Measurements from ENCODE around the gene RPRD1B.

RPRD1B gene

DNA sequence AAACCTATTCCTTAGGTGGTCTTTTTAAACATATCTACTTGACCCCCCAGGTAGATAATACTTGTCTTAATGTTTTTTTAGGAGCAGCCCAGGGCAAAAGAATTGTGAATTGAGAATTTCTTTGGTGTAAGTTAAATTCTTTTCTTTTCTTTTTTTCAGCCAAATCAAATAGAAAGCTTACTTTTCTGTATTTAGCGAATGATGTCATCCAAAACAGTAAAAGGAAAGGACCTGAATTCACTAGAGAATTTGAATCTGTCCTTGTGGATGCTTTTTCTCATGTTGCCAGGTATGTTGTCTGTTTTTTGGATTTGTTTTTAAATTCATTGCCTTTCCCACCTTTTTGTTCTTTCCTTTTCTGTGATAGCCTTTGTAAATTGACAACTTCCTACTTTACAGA, 6.7 kb downstream of the RPRD1B start:
- DNase-seq (ENCODE audit: low spot score), result no peak

DNA sequence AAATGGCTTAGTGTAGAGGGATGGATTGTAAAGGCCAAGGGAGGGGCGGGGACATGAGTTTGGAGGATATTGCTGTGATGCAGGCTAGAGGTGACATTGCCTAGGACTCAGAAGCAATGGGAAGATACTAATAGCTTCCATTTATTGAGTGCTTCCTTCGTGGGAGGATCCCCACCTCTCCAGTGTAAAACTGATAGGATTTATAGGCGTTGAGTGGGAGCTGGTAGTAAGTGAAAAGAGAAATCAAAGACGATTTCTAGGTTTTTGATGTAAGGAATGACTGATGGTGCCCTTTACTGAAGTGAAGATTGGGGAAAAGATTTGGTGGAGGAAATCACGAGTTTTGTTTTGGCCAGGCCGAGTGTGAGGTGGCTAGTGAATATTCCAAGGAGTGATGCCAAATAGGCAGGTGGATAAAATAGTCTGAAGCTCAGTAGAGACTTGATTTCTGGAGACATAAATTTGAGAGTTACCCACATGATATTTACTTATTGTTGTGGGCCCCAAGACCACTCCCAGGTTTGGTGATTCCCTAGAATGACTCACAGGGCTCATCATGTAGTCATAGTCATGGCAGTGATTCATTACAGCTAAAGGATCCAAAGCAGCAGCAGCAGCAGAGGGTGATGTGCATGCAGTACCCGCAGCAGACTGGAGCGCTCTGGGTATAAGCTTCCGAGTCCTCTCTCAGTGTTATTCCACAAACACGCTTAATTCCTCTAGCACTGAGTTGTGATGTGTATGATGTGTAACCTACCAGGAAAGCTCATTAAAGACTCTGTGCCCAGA, 10.2 kb downstream of the RPRD1B start:
- DNase-seq (ENCODE audit: low spot score), result peak; percentile 81

DNA sequence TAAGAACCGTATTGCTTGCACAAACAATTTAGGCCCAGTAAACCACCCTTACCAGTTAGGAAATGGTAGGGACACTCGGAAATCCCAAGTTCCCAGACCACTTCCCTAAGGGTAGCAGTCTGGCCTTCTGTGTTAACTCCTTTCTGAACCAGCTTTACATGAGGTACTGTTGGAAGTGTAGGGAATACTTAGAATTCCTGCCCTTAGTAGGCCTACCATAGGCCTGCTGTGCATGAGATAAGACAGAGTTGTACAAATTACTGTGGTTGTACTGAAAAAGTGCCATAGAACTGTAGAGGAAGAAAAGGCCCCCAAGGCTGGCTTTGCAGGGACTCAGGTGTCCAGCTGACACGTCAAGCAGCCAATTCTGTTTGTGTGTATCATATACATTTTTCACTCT, 11.1 kb downstream of the RPRD1B start:
- no peak for DNase-seq (ENCODE audit: low spot score)

DNA sequence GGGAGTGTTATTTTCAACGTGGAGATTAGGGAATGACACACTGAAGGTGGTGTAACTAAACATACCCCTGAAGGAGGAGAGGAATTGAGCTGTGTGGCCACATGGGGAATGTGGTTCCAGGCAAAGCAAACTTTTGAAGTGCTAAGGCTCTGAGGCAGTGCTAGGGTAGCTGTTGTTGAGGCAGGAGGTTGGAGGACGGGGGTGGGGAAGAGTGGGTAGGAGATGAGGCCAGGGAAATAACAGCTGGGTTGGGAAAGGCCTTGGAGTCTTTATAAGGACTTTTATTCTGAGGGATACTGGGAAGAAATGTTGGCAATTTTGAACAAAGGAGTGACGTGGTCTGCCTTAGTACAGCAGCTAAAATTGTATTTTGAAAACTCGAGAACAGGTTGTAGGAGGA, 13.0 kb downstream of the RPRD1B start:
- DNase-seq (ENCODE audit: low spot score), result no peak

DNA sequence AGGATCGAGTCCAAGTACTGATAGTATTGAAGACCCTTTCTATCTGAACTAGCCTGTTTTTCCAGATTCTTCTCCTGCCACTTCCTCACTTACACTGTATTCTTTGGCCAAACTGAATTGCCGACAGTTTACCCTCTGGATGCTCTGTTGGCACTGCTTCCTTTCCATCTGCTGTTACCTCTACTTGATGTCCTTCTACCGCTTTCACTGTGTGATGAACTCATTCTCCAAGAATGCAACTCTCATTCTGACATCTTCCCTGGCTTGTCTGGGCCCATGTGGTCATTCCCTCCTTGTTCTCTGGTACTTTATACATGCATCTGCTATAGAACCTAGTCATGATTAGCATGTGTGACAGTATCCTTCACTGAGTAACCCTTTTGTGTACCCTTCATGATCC, 16.3 kb downstream of the RPRD1B start:
- peak; percentile 45 for DNase-seq (ENCODE audit: low spot score)

DNA sequence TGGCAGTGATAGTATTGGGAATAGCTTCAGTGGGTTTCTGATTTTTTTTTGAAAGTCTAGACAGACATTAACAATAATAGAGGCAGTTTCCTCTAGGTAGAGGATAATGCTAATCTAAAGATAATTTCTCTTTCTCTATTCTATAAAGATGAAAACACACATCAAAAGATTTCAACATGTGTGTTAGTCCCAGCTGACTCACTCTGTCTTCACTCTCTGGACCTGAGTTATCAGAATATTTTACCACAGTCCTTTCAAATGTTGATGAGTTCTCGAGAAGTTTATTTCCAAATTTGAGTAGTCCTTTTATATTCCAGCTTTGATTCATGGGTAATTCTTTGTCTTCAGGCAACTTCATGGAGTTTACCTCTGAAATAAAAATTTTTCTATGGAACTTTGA, 17.1 kb downstream of the RPRD1B start:
- DNase-seq (ENCODE audit: low spot score), result no peak

DNA sequence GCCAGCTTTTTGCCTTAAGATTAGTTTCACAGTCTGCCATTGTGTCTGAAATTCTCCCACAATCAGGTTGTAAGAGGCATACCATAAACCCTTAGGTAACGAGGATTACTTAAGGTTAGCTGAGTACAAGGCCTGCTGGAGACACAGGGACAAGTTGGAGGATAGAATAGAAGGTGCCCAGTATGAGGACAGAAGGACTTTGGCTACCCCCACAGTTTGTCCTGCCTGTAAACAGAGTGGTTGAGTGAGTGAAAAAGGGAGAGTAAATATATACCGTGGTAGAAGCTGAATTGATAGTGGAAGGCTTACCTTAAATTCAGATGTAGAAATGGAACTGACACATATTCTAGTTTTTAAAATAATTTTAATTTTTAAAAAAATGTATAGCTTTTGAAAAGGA, 19.3 kb downstream of the RPRD1B start:
- DNase-seq (ENCODE audit: low spot score), result no peak

DNA sequence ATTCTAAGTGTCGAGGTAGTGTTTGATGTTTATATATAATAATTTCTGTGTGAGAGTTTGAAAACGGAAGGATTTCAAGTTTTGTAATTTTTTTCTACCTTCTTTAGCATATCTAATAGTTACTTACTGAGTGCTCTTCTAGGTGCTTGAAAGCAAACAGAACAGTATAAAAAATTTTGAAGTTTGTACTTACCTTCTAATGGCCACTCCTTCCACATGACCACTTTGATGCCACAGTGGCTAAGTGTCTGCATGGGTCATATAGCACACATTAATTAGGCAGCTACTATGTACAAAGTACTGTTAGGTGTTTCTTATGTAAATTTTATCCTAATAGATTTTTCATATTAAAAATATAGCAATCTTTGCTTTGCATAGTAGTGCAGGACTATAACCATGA, 21.1 kb downstream of the RPRD1B start:
- DNase-seq (ENCODE audit: low spot score), result no peak

DNA sequence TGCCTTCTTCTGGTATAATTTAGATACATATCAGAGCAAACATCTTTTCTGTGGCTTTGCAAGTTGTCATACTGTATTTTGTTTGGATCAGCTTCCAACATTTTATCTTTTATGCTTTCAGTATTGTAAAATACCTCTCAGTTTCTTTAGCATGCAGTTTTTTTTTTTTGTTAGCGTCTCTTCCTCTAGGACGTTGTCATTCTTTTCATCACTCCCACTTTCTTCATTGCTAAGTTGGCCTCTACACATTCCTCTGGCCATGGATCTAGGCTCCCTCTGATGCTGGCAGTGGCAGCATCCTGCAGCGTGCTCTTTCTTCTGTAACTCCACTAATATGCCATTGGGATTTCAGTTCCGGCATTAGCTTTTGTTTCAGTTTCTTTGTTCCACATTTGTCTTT, 21.7 kb downstream of the RPRD1B start:
- DNase-seq (ENCODE audit: low spot score), result peak; percentile 14

DNA sequence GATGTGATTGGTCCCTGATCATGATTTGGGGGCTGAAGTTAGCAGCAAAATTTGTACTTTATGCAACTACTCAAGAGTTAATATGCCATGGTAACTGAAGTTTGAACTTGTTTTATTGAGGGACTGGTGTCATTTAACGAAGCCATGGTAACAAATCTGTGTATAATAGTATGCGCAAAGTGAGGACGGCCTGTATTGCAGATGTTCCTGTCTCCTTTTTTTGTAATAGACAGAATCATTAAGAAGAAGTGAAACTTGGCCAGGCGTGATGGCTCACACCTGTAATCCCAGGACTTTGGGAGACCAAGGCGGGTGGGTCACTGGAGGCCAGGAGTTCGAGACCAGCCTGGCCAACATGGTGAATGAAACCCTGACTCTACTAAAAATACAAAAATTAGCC, 22.3 kb downstream of the RPRD1B start:
- DNase-seq (ENCODE audit: low spot score), result no peak

DNA sequence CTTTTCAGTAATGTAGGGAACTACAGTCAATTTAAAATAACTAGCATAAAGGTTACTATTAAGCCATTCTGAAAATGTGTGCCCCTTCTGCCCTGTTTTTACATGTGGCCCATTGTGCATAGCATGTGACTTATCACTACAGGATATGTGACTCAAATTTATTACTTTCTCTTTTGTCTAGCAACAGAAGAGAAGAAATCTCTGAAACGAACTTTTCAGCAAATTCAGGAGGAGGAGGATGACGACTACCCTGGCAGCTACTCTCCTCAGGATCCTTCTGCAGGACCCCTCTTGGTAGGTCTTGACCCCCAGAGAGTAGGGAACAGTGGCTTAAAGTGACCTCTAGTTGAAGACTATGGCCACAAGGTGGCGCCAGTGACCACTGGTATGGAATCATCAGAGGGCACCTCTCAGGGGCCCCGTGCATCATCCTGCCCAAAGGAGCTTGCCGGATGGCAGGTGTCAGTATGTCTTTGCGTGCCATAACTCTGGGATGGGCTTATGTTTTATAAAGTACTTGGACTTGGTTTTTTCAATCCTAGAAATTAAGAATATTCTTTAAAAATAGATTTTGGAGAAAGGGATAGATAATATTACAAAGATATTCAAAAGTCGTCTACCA, 23.9 kb downstream of the RPRD1B start:
- peak; percentile 84 for DNase-seq (ENCODE audit: low spot score)

DNA sequence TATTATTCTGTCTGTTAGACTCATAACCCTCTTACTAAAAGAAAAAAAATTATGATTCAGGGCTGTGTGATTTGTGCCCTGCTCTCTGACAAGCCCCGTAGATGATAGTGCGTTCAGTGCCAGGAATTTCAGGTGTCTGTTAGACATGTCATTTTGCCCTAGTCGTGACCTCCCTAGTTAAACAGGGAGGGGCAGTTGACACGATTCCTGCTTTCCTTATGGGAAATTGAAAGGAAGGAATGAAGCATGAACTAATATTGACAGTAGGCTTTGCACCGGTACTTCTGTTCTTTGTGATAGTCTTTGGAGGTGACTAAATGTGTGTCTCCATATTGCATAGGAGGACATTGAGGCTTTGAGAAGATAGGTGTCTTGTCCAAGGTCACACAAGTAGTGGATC, 26.3 kb downstream of the RPRD1B start:
- DNase-seq (ENCODE audit: low spot score), result no peak

DNA sequence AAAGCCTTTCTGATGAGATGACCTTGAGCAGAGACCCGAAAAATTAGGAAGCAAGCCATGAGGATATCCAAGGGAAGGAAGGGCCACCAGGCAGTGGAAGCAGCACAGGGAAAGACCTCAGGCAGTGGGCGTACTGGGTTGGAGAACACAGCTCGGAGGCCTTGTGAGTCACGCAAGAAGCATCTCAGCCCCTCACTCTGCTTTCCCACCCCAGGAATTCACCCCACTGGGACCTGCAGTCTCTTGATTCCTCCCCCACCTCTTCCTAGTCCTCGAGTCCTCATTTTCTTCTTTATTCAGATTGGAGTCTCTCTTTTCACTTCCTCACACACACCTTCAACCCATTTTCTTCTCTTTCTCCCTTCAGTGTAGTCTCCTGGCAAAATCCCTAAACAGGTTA, 27.0 kb downstream of the RPRD1B start:
- no peak for DNase-seq (ENCODE audit: low spot score)

DNA sequence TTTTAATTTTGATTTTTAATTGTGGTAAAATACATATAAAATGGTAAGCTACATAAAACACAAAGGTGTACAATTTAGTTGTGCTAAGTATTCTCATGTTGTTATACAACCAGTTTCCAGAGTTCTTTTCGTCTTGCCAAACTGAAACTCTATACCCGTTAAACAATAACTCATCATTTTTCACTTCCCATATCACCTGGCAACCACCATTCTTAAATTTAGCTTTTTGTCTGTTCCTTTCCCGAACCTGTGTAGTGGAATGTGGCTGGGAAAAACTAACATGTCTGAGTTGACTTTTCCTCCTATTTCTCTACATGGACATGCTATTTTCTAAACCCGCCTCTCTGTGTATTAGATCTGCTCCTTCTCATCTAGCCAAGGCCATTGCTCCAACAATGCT, 27.6 kb downstream of the RPRD1B start:
- DNase-seq (ENCODE audit: low spot score), result no peak

DNA sequence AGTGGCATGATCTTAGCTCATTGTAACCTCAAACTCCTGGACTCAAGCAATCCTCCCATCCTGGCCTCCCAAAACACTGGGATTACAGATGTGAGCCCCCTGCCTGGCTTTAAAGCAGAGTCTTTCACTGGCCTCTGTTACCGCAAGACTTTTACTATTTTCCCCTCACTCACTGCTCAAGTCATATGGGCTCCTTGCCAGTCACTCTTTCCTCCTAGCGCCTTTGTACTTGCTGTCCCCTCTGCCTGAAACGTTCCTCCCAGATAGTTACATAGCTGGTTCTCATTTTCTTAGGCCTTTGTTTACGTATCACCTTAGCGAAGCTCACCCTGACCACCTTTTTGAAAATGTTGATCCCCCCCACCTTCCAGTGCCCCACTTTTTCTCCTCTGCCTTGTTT, 29.3 kb downstream of the RPRD1B start:
- DNase-seq (ENCODE audit: low spot score), result no peak

DNA sequence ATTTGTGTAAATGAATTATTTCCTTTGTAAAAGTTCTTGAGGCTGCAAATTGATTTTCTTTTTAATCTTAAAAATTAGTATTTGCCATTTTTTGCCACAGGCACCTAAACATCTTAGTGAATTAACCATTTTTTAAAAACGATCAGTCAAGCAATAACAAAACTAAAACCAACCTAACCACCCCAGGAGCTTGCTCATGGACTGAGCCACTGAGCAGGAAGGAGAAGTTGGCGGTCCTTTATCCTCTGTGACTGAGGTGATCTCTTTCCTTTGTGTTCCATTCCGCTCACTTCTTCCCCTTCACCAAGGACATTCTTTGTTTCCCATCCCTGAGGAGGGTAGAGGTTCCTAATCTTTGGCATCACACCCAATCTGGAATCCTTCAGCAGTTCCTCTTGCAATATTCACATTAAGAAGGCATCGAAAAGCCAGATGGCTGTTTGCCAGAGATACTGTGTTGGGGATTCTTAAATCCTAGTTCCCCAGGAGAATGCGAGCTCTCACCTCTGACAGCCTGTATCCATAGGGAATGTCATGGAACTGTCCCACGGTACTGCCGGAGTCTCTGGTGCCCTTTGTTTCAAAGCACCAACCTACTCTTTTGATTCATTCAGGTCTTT, 30.5 kb downstream of the RPRD1B start:
- no peak for DNase-seq (ENCODE audit: low spot score)

DNA sequence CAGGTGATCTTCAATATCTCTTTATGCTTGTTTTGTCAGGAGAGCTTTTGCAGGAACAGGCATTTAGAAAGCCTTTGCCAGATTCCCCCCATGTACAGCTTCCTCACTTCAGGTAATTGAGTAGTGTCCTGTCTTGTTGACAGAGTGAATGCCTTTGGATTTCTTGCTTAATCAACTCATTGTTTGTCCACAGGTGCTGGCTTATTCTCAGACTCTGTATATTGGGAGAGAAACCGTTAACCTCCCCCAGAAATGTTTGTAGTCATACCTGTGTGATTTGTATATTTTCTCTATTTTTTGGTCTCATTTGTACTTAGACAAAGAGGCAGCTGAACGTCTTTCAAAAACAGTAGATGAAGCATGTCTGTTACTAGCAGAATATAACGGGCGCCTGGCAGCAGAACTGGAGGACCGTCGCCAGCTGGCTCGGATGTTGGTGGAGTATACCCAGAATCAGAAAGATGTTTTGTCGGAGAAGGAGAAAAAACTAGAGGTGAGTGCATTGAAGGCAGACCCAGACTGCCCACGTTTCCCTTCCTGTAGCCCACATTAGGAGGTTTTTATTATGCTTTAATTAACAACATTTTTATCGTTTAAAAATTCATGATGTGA, 32.3 kb downstream of the RPRD1B start:
- DNase-seq (ENCODE audit: low spot score), result no peak

DNA sequence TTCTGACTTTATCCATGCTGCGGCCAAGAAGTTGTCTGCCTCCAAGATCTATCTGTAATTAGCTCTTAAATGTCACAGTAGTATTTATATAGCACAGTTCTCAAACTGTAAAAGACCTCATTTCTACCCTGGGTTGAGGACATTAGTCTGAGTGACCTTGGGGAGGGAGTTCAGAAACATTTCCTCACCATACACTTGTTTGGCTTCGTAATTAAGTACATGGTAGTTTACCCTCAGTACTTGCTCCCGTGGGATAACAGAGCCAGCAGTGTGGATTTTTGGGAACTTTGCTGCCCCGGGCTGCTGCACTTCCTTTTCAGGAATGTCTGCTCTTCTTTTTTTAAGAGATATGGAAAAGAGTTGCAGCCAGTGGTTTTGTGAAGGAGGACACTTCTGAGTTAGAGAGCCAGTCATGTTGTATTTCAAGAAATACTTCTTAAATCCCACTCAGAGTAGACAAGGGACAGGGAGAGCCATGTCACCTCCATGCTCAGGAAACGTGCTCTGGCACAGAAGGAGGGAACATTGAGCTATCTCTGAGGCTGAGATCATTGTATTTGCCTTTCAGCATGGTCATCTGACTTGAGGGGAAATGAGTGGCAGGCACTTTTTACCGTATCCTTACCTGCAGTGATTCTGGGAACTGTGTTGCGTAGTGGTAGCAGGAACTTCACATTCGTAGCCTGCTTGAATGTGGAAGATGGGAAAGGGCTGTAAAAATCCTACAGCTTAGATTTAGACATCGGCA, 33.6 kb downstream of the RPRD1B start:
- DNase-seq (ENCODE audit: low spot score), result no peak

DNA sequence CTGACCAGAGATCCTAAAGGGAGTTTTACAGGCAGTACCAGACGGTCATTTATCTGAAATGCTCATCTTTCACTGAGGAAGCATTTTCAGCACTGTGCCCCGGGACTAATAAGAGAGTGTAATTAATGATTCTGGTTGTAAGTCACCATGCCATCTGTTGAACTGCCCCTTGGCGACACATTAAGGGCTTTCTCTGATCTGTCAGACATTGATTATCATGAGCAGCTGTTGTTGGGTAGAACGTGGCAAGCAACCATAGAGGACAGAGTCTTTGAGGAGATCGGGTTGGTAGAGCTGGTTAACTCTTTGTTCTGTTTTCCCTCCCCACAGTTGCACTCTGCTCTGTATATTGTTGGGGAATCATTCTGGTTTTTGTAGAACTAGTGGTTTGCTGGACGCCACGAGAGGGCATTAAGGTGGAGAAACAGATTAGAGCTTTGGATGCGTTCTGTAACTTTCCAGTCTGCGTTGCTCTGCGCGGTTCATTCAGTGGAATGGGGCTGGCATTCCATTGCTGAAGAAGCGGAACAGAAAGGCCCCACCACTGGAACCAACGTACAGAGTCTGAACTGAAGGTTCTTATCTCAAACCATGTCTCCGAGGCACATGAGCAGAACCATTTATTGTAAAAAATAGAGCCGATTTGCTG, 34.3 kb downstream of the RPRD1B start:
- DNase-seq (ENCODE audit: low spot score), result no peak

DNA sequence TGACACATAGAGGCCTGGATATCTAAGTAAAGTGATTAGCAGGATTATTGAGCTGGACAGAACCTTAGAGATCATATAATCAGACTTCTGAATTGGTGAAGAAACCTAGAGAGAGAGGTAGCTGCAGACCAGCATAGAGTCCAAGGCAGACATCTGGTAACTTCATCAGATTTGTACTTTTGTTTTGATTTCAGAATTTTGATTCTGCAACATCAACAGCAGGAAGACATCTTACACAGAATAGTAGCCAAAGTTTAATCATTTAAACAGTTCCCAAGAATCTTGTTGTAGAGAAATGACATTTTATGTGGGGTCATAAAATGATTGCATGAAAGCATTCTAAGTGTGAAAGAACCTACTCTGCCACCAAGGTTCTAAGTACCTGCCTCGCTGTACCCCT, 39.4 kb downstream of the RPRD1B start:
- DNase-seq (ENCODE audit: low spot score), result no peak

DNA sequence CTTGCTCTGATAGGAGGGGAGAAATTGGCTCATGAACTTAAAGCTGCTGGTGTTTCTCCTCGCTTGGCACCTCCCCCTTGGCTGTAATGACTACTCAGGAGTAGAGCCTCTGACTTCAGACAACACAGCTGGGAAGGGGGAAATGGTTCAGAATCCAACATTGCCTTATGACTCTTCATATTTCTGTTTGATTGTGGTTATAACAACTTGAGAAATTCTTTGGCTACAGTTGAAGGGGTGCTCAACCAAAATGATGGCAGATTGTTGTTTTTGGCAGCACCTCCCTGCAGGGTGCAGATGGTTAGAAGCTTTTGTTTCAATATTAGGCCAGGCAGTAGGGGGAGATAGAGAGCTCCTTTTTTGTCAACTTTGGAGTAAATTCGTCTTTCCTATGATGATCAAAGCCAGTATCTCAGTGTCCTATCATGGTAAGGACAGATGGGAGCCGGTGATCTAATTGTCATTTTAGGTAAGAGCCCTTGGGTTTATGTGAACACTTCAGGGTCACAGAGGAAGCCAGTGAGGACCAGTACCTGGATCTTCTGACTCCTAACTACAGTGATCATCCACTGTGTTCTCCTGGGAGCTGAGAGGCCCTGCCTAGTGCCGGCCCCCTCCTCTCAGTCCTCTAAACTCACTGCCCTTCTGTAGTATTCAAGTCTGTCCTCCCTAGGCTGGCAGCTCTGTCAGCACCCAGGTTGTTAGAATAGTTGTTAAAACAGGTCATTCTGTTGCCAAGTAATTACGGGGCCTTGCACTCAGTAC, 39.9 kb downstream of the RPRD1B start:
- peak; percentile 84 for DNase-seq (ENCODE audit: low spot score)
